Prostate gland (tissue), 2 donors: Measurements from ENCODE around the gene CDCA7L. TPM values are rescaled to one million over a fixed set of nuclear protein-coding genes. Genes with fewer than 3 reads are reported as not detected.

ENCODE experiments used
- DNase-seq: peaks from one replicate; pipeline ENCODE4 v3.0.0-alpha.2; 2019; ENCODE audit warnings: low spot score
- H3K27ac ChIP-seq, 2 donors: fragments of 200-600 bp; sonication (generic); 2 replicates each; pipeline ENCODE4 v1.5.1; 2017 to 2019
- H3K27me3 ChIP-seq: fragments of 200-600 bp; sonication (generic); replicated peaks from 2 replicates; pipeline ENCODE4 v1.5.1; 2019; ENCODE audit not compliant: insufficient read depth
- H3K36me3 ChIP-seq, 2 donors: fragments of 200-600 bp; sonication (generic); 1 replicate in 1 of 2; 2 replicates in 1 of 2; pipeline versions ENCODE4 v1.5.1 to v1.8.1; 2017 to 2019
- H3K4me1 ChIP-seq: fragments of 200-600 bp; sonication (generic); replicated peaks from 2 replicates; pipeline ENCODE4 v1.5.1; 2019
- H3K4me3 ChIP-seq, 2 donors: fragments of 200-600 bp; sonication (generic); 2 replicates each; pipeline ENCODE4 v1.5.1; 2017 to 2019
- H3K9me3 ChIP-seq: fragments of 200-600 bp; sonication (generic); 2 replicates; pipeline ENCODE4 v1.5.1; 2017
- CTCF ChIP-seq, 4 experiments: fragments of 200-600 bp in 2 of 4; fragments of 450-650 bp in 2 of 4; sonication (generic) in 2 of 4; IDR thresholded peaks; 1 replicate in 3 of 4; 2 replicates in 1 of 4; pipeline ENCODE4 v1.5.1; 2016 to 2019; ENCODE audit warnings: antibody characterized with exemption in 4 of 4, mild to moderate bottlenecking in 2 of 4, moderate library complexity in 2 of 4
- POLR2A ChIP-seq: fragments of 450-650 bp; IDR thresholded peaks from one replicate; pipeline ENCODE4 v1.6.1; 2016; ENCODE audit warnings: antibody characterized with exemption, mild to moderate bottlenecking
- POLR2AphosphoS5 ChIP-seq: sonication (generic); formaldehyde crosslinking; IDR thresholded peaks from one replicate; pipeline ENCODE4 v1.6.1; 2017; ENCODE audit warnings: antibody characterized with exemption
- WGBS: methylation state at CpG from one replicate; pipeline ENCODE4 v1.1.5; 2018; 5-methylcytosine and 5-hydroxymethylcytosine counted together
- intact Hi-C: fragments of 100-400 bp; cut with DNase I; formaldehyde crosslinking; loops from one replicate; pipeline ENCODE4 v1.14.2; 2022
- total RNA-seq, 2 donors: library from RNA; depleted of rRNA; stranded (reverse); fragments of >200 nt; gene quantifications; one replicate each; pipeline ENCODE4 v1.1.0, GENCODE V29; 2016

CDCA7L gene
- total RNA-seq, 2 donors from 2014 or later = 17.7 to 47.1 TPM

GRCh38 chr7:21910253-21910652 is 35.4 kb downstream of the CDCA7L start:
- H3K27me3 ChIP-seq = no peaks in the 10 kb centered on the region
- no peaks in the 10 kb centered on the region for H3K9me3 ChIP-seq
- H3K4me3 ChIP-seq = no peak overlapping the region
- WGBS = 84% methylated on average over 6 of the region's 6 CpGs
- no peak for TF ChIP-seq POLR2A
- TF ChIP-seq CTCF (IDR thresholded peaks at IDR 0.05) = no peak
- no peak for TF ChIP-seq POLR2AphosphoS5
- intact Hi-C loops = no loop called here
- H3K4me1 ChIP-seq = no peaks in the 10 kb centered on the region
- H3K27ac ChIP-seq = no peak overlapping the region
- no peaks in the 10 kb centered on the region for H3K36me3 ChIP-seq
- no peak for DNase-seq

GRCh38 chr7:21908746-21909145 is 37.0 kb downstream of the CDCA7L start:
- no peaks in the 10 kb centered on the region for H3K9me3 ChIP-seq
- no peak overlapping the region for H3K27ac ChIP-seq
- H3K27me3 ChIP-seq = no peaks in the 10 kb centered on the region
- DNase-seq = no peak
- intact Hi-C loops = no loop called here
- H3K36me3 ChIP-seq = no peaks in the 10 kb centered on the region
- WGBS = 91% methylated on average over 5 of the region's 5 CpGs
- no peak overlapping the region for H3K4me3 ChIP-seq
- no peak for TF ChIP-seq POLR2A
- TF ChIP-seq POLR2AphosphoS5 = no peak
- TF ChIP-seq CTCF (IDR thresholded peaks at IDR 0.05) = no peak
- H3K4me1 ChIP-seq = no peaks in the 10 kb centered on the region

GRCh38 chr7:21903020-21903786 is 42.5 kb downstream of the CDCA7L start:
- Histone ChIP-seq H3K9me3 (no peaks in the 10 kb centered on the region), H3K4me1 (no peaks in the 10 kb centered on the region), H3K27me3 (no peaks in the 10 kb centered on the region), H3K27ac (no peak overlapping the region), H3K36me3 (no peaks in the 10 kb centered on the region), H3K4me3 (no peak overlapping the region)
- TF ChIP-seq POLR2A (no peak), CTCF (IDR thresholded peaks at IDR 0.05) (no peak)
- intact Hi-C loops = no loop called here
- WGBS = 92% methylated on average over 14 of the region's 14 CpGs
- DNase-seq = no peak

GRCh38 chr7:21902240-21902639 is 43.5 kb downstream of the CDCA7L start:
- 78% methylated on average over 5 of the region's 5 CpGs for WGBS
- Histone ChIP-seq H3K27me3 (no peaks in the 10 kb centered on the region), H3K36me3 (no peaks in the 10 kb centered on the region), H3K4me3 (no peak overlapping the region), H3K27ac (no peak overlapping the region), H3K4me1 (no peaks in the 10 kb centered on the region), H3K9me3 (no peaks in the 10 kb centered on the region)
- intact Hi-C loops = no loop called here
- DNase-seq = no peak
- no peak for TF ChIP-seq POLR2A
- no peak for TF ChIP-seq CTCF (IDR thresholded peaks at IDR 0.05)
- no peak for TF ChIP-seq POLR2AphosphoS5

- Histone ChIP-seq H3K36me3 (no peaks in the 10 kb centered on the region), H3K9me3 (no peaks in the 10 kb centered on the region), H3K27ac (no peak overlapping the region), H3K4me1 (no peaks in the 10 kb centered on the region), H3K27me3 (no peaks in the 10 kb centered on the region), H3K4me3 (no peak overlapping the region)
- WGBS = 91% methylated on average over 17 of the region's 17 CpGs
- DNase-seq = no peak
- no peak for TF ChIP-seq POLR2AphosphoS5
- TF ChIP-seq POLR2A = no peak
- no peak for TF ChIP-seq CTCF (IDR thresholded peaks at IDR 0.05)
- intact Hi-C loops = no loop called here
Observed at GRCh38 chr7:21898265-21898930, 47.3 kb downstream of the CDCA7L start.
